Astrocyte (in vitro differentiated cells and primary cell): Measurements from ENCODE around the gene SPATA9. TPM values are rescaled to one million over a fixed set of nuclear protein-coding genes. Genes with fewer than 3 reads are reported as not detected.

Source experiments
- DNase-seq: peaks from one replicate; pipeline ENCODE4 v3.0.0-alpha.2; 2010; ENCODE audit warnings: low read depth
- FAIRE-seq: peaks from 2 replicates; lab custom pipeline; 2011; peaks lifted over from hg19 to GRCh38; lab: Jason Lieb, UNC
- H2AFZ ChIP-seq: 2 replicates; pipeline ENCODE4 v1.6.0; 2012; ENCODE audit warnings: low read depth, low read length, inconsistent platforms
- H3K27ac ChIP-seq: 2 replicates; pipeline ENCODE4 v1.5.1; 2011; ENCODE audit warnings: low read depth, low read length, inconsistent platforms
- H3K27me3 ChIP-seq: 2 replicates; pipeline ENCODE4 v1.6.0; 2011; ENCODE audit warnings: low read length, inconsistent platforms; ENCODE audit not compliant: insufficient read depth
- H3K36me3 ChIP-seq: 2 replicates; pipeline ENCODE4 v1.5.1; 2011; ENCODE audit warnings: low read length, inconsistent platforms; ENCODE audit not compliant: insufficient read depth
- H3K4me1 ChIP-seq: 2 replicates; pipeline ENCODE4 v1.5.1; 2011; ENCODE audit warnings: low read length, inconsistent platforms; ENCODE audit not compliant: insufficient read depth
- H3K4me2 ChIP-seq: 2 replicates; pipeline ENCODE4 v1.6.0; 2012; ENCODE audit warnings: low read length, inconsistent platforms
- H3K4me3 ChIP-seq: 2 replicates; pipeline ENCODE4 v1.5.1; 2011; ENCODE audit warnings: low read depth, mild to moderate bottlenecking, low read length, inconsistent platforms; ENCODE audit not compliant: insufficient read depth
- H3K79me2 ChIP-seq: 2 replicates; pipeline ENCODE4 v1.6.0; 2012; ENCODE audit warnings: mild to moderate bottlenecking, low read length, inconsistent platforms; ENCODE audit not compliant: insufficient read depth
- H3K9ac ChIP-seq: 2 replicates; pipeline ENCODE4 v1.6.0; 2012; ENCODE audit warnings: mild to moderate bottlenecking, low read length, inconsistent platforms
- H3K9me3 ChIP-seq: 2 replicates; pipeline ENCODE4 v1.5.1; 2012; ENCODE audit warnings: low read depth, mild to moderate bottlenecking, low read length, inconsistent platforms; ENCODE audit not compliant: insufficient read depth
- H4K20me1 ChIP-seq: 2 replicates; pipeline ENCODE4 v1.6.0; 2012; ENCODE audit warnings: low read length, inconsistent platforms; ENCODE audit not compliant: insufficient read depth
- H3K27ac Mint-ChIP-seq: one replicate; pipeline ENCODE4 v1.8.0; 2021; ENCODE audit warnings: mild to moderate bottlenecking, mixed read lengths; ENCODE audit not compliant: unreplicated experiment
- H3K27me3 Mint-ChIP-seq: one replicate; pipeline ENCODE4 v1.8.0; 2021; ENCODE audit warnings: low read depth, mixed read lengths; ENCODE audit not compliant: unreplicated experiment
- H3K36me3 Mint-ChIP-seq: one replicate; pipeline ENCODE4 v1.8.0; 2021; ENCODE audit warnings: low read depth, mixed read lengths; ENCODE audit not compliant: unreplicated experiment
- H3K4me1 Mint-ChIP-seq: one replicate; pipeline ENCODE4 v1.8.0; 2021; ENCODE audit warnings: low read depth, mixed read lengths; ENCODE audit not compliant: unreplicated experiment
- H3K4me3 Mint-ChIP-seq: one replicate; pipeline ENCODE4 v1.8.0; 2021; ENCODE audit warnings: mild to moderate bottlenecking, moderate library complexity, mixed read lengths; ENCODE audit not compliant: unreplicated experiment
- H3K9me3 Mint-ChIP-seq: one replicate; pipeline ENCODE4 v1.8.0; 2021; ENCODE audit warnings: mild to moderate bottlenecking, mixed read lengths; ENCODE audit not compliant: unreplicated experiment
- EZH2 ChIP-seq: IDR thresholded peaks from 2 replicates; pipeline ENCODE4 v1.6.1; 2012; ENCODE audit warnings: mild to moderate bottlenecking, low read length, inconsistent platforms; ENCODE audit not compliant: insufficient read depth
- total RNA-seq: library from RNA; stranded (reverse); gene quantifications from 2 replicates; pipeline ENCODE4 v1.2.1, GENCODE V29; 2021
- TF ChIP-seq, protein P1 (sequence below): IDR thresholded peaks from 2 replicates; pipeline ENCODE4 v1.5.1; 2011; ENCODE audit warnings: low read depth, mild to moderate bottlenecking, inconsistent platforms, low read length, moderate library complexity; ENCODE audit not compliant: insufficient read depth

Gene SPATA9
- total RNA-seq, 1 donor from 2014 or later = 0.98 TPM

DNA sequence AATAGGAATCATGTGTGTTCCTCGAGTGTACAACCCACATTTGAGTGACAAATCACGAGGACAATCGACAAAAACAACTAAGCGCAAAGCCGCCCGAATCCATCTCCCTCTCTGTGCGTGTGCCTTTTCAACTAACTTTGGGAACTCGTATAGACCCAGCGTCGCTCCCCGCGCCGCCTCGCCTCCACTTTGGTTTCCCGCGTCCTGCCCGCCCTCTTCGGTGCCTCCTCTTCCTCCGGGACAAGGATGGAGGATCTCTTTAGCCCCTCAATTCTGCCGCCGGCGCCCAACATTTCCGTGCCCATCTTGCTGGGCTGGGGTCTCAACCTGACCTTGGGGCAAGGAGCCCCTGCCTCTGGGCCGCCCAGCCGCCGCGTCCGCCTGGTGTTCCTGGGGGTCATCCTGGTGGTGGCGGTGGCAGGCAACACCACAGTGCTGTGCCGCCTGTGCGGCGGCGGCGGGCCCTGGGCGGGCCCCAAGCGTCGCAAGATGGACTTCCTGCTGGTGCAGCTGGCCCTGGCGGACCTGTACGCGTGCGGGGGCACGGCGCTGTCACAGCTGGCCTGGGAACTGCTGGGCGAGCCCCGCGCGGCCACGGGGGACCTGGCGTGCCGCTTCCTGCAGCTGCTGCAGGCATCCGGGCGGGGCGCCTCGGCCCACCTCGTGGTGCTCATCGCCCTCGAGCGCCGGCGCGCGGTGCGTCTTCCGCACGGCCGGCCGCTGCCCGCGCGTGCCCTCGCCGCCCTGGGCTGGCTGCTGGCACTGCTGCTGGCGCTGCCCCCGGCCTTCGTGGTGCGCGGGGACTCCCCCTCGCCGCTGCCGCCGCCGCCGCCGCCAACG lies 62.5 kb downstream of the SPATA9 start, which contains the start of gene GPR150:
Gene GPR150 (plus strand): TSS at position 58 of the 840 bp plus-strand sequence. CDS start 189 bp downstream, at position 247.
- Histone ChIP-seq H3K27ac (no peak within 1 kb of the TSS), H3K4me1 (peaks cover 19% of the 10 kb centered on the region), H3K9me3 (no peaks in the 10 kb centered on the region), H3K4me2 (peak within 1 kb of the TSS; percentile 93), H2AFZ (peak within 1 kb of the TSS; percentile 96), H3K36me3 (no peaks in the 10 kb centered on the region), H3K79me2 (no peaks in the 10 kb centered on the region), H3K4me3 (peak within 1 kb of the TSS; percentile 64), H3K9ac (peak within 1 kb of the TSS; percentile 62), H4K20me1 (no peaks in the 10 kb centered on the region), H3K27me3 (peaks cover 4% of the 10 kb centered on the region)
- no peak within 1 kb of the TSS for H3K27ac Mint-ChIP-seq
- DNase-seq = peak; percentile 24
- peaks cover 44% of the 10 kb centered on the region for H3K27me3 Mint-ChIP-seq
- H3K9me3 Mint-ChIP-seq = peaks cover 4% of the 10 kb centered on the region
- H3K36me3 Mint-ChIP-seq = peaks cover 3% of the 10 kb centered on the region
- peaks cover 4% of the 10 kb centered on the region for H3K4me1 Mint-ChIP-seq
- peak within 1 kb of the TSS; percentile 80 for H3K4me3 Mint-ChIP-seq
- TF ChIP-seq EZH2 = no peak
- FAIRE-seq = no peak

DNA sequence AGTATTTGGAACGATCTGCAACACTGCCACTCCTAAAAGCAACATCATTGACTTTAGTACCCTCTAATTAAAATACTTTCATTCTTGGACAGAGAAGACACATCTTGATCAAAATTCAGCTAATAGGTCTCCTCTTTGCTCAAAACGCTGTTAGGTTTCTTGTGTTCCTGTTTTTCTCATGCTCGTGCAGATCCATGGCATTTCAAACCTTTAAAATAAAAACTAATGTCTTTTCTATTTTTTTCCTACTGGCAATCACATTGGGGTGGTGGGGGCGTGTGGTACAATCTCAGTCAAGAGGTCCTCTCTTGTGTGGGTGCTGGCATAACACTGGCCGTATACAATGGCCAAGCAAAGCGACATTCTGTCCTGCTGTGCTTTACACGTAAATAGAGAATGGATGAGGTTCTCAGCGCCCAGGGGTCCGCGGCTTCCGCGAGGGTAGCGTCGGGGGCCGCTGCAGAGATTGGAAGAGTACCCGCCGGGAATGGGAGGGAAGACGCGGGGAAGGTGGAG lies 63.2 kb downstream of the SPATA9 start:
- H3K79me2 ChIP-seq = no peaks in the 10 kb centered on the region
- H3K4me1 Mint-ChIP-seq = peaks cover 4% of the 10 kb centered on the region
- peak overlapping the region; percentile 93 for H3K4me2 ChIP-seq
- H3K27ac ChIP-seq = no peak overlapping the region
- peaks cover 44% of the 10 kb centered on the region for H3K27me3 Mint-ChIP-seq
- peak overlapping the region; percentile 62 for H3K9ac ChIP-seq
- no peak overlapping the region for H3K27ac Mint-ChIP-seq
- H3K9me3 Mint-ChIP-seq = peaks cover 6% of the 10 kb centered on the region
- peak overlapping the region; percentile 80 for H3K4me3 Mint-ChIP-seq
- peak overlapping the region; percentile 64 for H3K4me3 ChIP-seq
- DNase-seq = no peak
- peak overlapping the region; percentile 96 for H2AFZ ChIP-seq
- FAIRE-seq = no peak
- H3K9me3 ChIP-seq = no peaks in the 10 kb centered on the region
- H3K36me3 Mint-ChIP-seq = peaks cover 5% of the 10 kb centered on the region
- no peaks in the 10 kb centered on the region for H3K36me3 ChIP-seq
- peaks cover 4% of the 10 kb centered on the region for H3K27me3 ChIP-seq
- peaks cover 19% of the 10 kb centered on the region for H3K4me1 ChIP-seq
- no peaks in the 10 kb centered on the region for H4K20me1 ChIP-seq
- no peak for TF ChIP-seq EZH2
- TF ChIP-seq, protein P1, sequence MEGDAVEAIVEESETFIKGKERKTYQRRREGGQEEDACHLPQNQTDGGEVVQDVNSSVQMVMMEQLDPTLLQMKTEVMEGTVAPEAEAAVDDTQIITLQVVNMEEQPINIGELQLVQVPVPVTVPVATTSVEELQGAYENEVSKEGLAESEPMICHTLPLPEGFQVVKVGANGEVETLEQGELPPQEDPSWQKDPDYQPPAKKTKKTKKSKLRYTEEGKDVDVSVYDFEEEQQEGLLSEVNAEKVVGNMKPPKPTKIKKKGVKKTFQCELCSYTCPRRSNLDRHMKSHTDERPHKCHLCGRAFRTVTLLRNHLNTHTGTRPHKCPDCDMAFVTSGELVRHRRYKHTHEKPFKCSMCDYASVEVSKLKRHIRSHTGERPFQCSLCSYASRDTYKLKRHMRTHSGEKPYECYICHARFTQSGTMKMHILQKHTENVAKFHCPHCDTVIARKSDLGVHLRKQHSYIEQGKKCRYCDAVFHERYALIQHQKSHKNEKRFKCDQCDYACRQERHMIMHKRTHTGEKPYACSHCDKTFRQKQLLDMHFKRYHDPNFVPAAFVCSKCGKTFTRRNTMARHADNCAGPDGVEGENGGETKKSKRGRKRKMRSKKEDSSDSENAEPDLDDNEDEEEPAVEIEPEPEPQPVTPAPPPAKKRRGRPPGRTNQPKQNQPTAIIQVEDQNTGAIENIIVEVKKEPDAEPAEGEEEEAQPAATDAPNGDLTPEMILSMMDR = no peak

DNA sequence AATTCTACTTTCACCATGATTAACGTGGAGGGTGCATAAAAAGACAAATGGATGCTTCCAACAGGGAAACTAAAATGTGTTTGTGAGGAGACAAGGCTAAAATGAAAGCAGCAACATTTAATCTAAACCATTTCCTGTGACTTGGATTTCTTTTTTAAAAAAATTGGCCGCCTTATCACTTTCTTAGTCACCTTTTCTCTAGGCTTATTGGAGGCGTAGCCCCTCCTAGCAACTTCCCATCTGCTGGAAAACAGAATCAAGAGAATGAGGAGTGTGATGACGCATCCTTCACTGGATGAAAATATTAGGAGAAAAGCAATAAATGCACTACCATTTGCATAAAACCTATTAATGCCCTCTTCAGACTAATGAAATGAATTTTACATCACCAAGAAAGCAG lies 63.7 kb downstream of the SPATA9 start:
- H4K20me1 ChIP-seq = no peaks in the 10 kb centered on the region
- Mint-ChIP-seq H3K36me3 (peaks cover 5% of the 10 kb centered on the region), H3K4me3 (no peak overlapping the region), H3K27me3 (peaks cover 41% of the 10 kb centered on the region), H3K9me3 (peaks cover 6% of the 10 kb centered on the region), H3K4me1 (peaks cover 4% of the 10 kb centered on the region), H3K27ac (no peak overlapping the region)
- H3K27ac ChIP-seq = no peak overlapping the region
- DNase-seq (peak; percentile 66), FAIRE-seq (peak; percentile 13)
- no peaks in the 10 kb centered on the region for H3K79me2 ChIP-seq
- TF ChIP-seq, protein P1 = no peak
- no peak for TF ChIP-seq EZH2
- H3K4me1 ChIP-seq = peaks cover 19% of the 10 kb centered on the region
- H2AFZ ChIP-seq = no peak overlapping the region
- H3K9me3 ChIP-seq = no peaks in the 10 kb centered on the region
- peak overlapping the region; percentile 93 for H3K4me2 ChIP-seq
- peak overlapping the region; percentile 64 for H3K4me3 ChIP-seq
- no peaks in the 10 kb centered on the region for H3K36me3 ChIP-seq
- H3K27me3 ChIP-seq = peaks cover 4% of the 10 kb centered on the region
- no peak overlapping the region for H3K9ac ChIP-seq
